DND-41 (cell line): Measurements from ENCODE around the gene ENHO.

ENCODE experiments used
- ATAC-seq: fragments of 200-7000 bp; cut with Tn5 transposase; 3 replicates; pipeline ENCODE4 v1.9.1; 2021; ENCODE audit warnings: low read depth; ENCODE audit not compliant: insufficient read depth
- DNase-seq: peaks from one replicate; pipeline ENCODE4 v3.0.0-alpha.2; 2020
- H2AFZ ChIP-seq: 2 replicates; pipeline ENCODE4 v1.6.0; 2012; ENCODE audit warnings: low read depth, low read length
- H3K27ac ChIP-seq: 2 replicates; pipeline ENCODE4 v1.5.1; 2012; ENCODE audit warnings: low read length, inconsistent platforms
- H3K27me3 ChIP-seq: fragments of 200-600 bp; sonication (generic); 2 replicates; pipeline ENCODE4 v1.6.0; 2012; ENCODE audit warnings: low read length, mild to moderate bottlenecking, inconsistent platforms; ENCODE audit not compliant: insufficient read depth, poor library complexity
- H3K36me3 ChIP-seq: 2 replicates; pipeline ENCODE4 v1.5.1; 2012; ENCODE audit warnings: low read length, inconsistent platforms; ENCODE audit not compliant: insufficient read depth
- H3K4me1 ChIP-seq: 2 replicates; pipeline ENCODE4 v1.5.1; 2012; ENCODE audit warnings: mild to moderate bottlenecking, low read length; ENCODE audit not compliant: insufficient read depth
- H3K4me2 ChIP-seq: 2 replicates; pipeline ENCODE4 v1.6.0; 2012; ENCODE audit warnings: mild to moderate bottlenecking, moderate library complexity, low read length, inconsistent platforms; ENCODE audit not compliant: insufficient read depth
- H3K4me3 ChIP-seq, 2 experiments: fragments of 200-600 bp in 1 of 2; shearing (Covaris generic) in 1 of 2; 2 replicates each; pipeline ENCODE4 v1.5.1; 2012 to 2016; ENCODE audit warnings: inconsistent platforms in 2 of 2, low read length in 2 of 2, mild to moderate bottlenecking in 2 of 2, low read depth in 1 of 2, moderate library complexity in 1 of 2
- H3K79me2 ChIP-seq: 2 replicates; pipeline ENCODE4 v1.6.0; 2012; ENCODE audit warnings: low read length, inconsistent platforms; ENCODE audit not compliant: insufficient read depth
- H3K9ac ChIP-seq: 2 replicates; pipeline ENCODE4 v1.6.0; 2012; ENCODE audit warnings: low read depth, mild to moderate bottlenecking, inconsistent platforms, low read length, moderate library complexity
- H3K9me3 ChIP-seq: 2 replicates; pipeline ENCODE4 v1.5.1; 2012; ENCODE audit warnings: low read length, moderate library complexity, mild to moderate bottlenecking, inconsistent platforms; ENCODE audit not compliant: insufficient read depth, severe bottlenecking
- H4K20me1 ChIP-seq: 2 replicates; pipeline ENCODE4 v1.6.0; 2012; ENCODE audit warnings: low read length; ENCODE audit not compliant: insufficient read depth
- EZH2 ChIP-seq: IDR thresholded peaks from 3 replicates; pipeline ENCODE4 v1.6.1; 2012; ENCODE audit warnings: borderline replicate concordance, low read depth, mild to moderate bottlenecking, moderate library complexity, low read length, inconsistent platforms; ENCODE audit not compliant: severe bottlenecking
- TF ChIP-seq, protein P1 (sequence below): IDR thresholded peaks from 2 replicates; pipeline ENCODE4 v1.5.1; 2012; ENCODE audit warnings: borderline replicate concordance, low read length, moderate library complexity, mild to moderate bottlenecking; ENCODE audit not compliant: poor library complexity, severe bottlenecking; ENCODE audit errors: extremely low read depth

The ENHO gene

DNA sequence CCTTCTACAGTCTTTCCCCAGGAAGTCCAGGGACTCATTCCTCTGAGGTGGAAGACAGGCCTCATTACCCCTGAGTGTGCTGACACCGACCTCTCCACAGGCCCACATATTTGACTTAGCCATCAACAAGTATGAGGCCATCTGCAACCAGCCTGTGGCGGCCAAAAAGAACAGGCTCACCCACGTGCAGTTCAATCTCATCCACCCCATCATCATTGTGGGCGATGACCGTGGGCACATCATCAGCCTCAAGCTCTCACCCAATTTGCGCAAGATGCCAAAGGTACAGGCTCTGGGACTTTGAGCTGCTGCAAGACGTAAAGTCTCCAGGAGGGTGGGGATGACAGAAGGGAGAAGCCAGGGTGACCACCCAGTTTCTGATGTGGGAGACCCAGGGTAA lies 5.6 kb downstream of the ENHO start:
- H3K9me3 ChIP-seq, result no peaks in the 10 kb centered on the region
- H3K4me3 ChIP-seq, result no peak overlapping the region
- H3K4me1 ChIP-seq, result no peaks in the 10 kb centered on the region
- no peak overlapping the region for H3K27ac ChIP-seq
- H2AFZ ChIP-seq, result no peak overlapping the region
- no peak overlapping the region for H3K4me2 ChIP-seq
- no peaks in the 10 kb centered on the region for H3K79me2 ChIP-seq
- DNase-seq, result no peak
- no peak for ATAC-seq
- H3K27me3 ChIP-seq, result peaks cover 21% of the 10 kb centered on the region
- H3K9ac ChIP-seq, result no peak overlapping the region
- H4K20me1 ChIP-seq, result peaks cover 8% of the 10 kb centered on the region; the same call in 1 of the 2 replicates
- TF ChIP-seq, protein P1, sequence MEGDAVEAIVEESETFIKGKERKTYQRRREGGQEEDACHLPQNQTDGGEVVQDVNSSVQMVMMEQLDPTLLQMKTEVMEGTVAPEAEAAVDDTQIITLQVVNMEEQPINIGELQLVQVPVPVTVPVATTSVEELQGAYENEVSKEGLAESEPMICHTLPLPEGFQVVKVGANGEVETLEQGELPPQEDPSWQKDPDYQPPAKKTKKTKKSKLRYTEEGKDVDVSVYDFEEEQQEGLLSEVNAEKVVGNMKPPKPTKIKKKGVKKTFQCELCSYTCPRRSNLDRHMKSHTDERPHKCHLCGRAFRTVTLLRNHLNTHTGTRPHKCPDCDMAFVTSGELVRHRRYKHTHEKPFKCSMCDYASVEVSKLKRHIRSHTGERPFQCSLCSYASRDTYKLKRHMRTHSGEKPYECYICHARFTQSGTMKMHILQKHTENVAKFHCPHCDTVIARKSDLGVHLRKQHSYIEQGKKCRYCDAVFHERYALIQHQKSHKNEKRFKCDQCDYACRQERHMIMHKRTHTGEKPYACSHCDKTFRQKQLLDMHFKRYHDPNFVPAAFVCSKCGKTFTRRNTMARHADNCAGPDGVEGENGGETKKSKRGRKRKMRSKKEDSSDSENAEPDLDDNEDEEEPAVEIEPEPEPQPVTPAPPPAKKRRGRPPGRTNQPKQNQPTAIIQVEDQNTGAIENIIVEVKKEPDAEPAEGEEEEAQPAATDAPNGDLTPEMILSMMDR, result no peak
- TF ChIP-seq EZH2, result no peak
- H3K36me3 ChIP-seq, result no peaks in the 10 kb centered on the region

DNA sequence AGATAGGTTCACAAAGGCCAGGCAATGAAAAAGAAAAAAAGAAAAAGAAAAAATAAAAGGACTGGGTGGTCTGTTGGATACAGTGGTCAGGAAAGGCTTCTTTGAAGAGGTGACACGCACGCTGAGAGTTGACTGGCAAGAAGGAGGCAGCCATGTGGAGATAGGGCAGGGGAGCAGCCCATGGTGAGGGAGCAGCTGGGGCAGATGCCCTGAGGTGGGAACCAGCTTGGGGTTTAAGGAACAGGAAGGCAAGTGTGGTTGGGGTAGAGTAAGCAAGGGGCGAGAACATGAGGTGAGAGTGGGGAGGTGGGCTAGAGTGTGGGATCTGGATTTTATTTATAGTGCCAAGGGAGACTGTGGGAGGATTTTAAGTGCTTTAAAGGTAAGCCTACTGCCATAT lies 6.8 kb downstream of the ENHO start:
- Histone ChIP-seq H3K4me1 (no peaks in the 10 kb centered on the region), H3K4me2 (no peak overlapping the region), H2AFZ (no peak overlapping the region), H3K9me3 (no peaks in the 10 kb centered on the region), H3K9ac (no peak overlapping the region), H3K27ac (no peak overlapping the region), H3K36me3 (no peaks in the 10 kb centered on the region), H3K27me3 (peaks cover 9% of the 10 kb centered on the region), H3K4me3 (no peak overlapping the region), H4K20me1 (no peaks in the 10 kb centered on the region), H3K79me2 (no peaks in the 10 kb centered on the region)
- ATAC-seq (no peak), DNase-seq (no peak)
- no peak for TF ChIP-seq EZH2
- TF ChIP-seq, protein P1, result no peak

DNA sequence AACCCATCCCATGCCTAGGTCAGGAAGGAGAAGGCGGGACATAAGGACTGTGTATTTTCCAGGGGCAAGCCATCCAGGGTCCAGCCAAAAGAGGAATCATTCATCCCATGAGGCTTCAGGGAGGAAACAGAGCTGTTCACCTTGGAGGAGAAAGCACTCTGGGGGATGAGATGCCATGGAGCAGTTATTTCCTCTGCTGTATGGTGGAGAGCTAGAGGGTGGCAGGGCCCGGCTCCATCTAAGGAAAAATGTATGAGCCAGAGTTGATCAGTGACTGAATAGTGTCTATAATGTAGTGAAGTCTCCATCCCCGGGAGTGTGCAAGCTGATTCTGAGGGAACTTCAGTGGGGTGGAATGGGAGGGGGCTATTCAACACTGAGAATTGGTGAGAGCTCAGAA lies 8.0 kb downstream of the ENHO start:
- Histone ChIP-seq H4K20me1 (no peaks in the 10 kb centered on the region), H3K79me2 (no peaks in the 10 kb centered on the region), H2AFZ (no peak overlapping the region), H3K36me3 (no peaks in the 10 kb centered on the region), H3K4me2 (no peak overlapping the region), H3K27ac (no peak overlapping the region), H3K9me3 (no peaks in the 10 kb centered on the region), H3K4me1 (no peaks in the 10 kb centered on the region), H3K27me3 (peaks cover 6% of the 10 kb centered on the region), H3K9ac (no peak overlapping the region), H3K4me3 (no peak overlapping the region)
- TF ChIP-seq EZH2, result no peak
- TF ChIP-seq, protein P1, result no peak
- ATAC-seq (no peak), DNase-seq (no peak)

DNA sequence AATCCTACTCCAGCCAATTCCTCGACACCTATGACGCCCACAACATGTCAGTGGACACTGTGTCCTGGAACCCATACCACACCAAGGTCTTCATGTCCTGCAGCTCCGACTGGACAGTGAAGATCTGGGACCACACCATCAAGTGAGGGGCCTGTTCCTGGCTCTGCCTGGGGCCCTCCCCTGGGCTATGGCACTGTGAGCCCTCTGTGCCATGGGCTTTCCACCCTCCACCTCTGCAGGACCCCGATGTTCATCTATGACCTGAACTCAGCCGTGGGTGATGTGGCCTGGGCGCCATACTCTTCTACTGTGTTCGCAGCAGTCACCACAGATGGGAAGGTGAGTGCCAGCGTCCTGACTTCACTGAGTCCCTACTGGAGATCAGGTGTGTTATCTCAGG lies 8.4 kb downstream of the ENHO start:
- Histone ChIP-seq H3K27me3 (peaks cover 6% of the 10 kb centered on the region), H3K9me3 (no peaks in the 10 kb centered on the region), H3K4me3 (no peak overlapping the region), H3K79me2 (no peaks in the 10 kb centered on the region), H3K27ac (no peak overlapping the region), H3K36me3 (no peaks in the 10 kb centered on the region), H4K20me1 (no peaks in the 10 kb centered on the region), H3K9ac (no peak overlapping the region), H3K4me1 (no peaks in the 10 kb centered on the region), H2AFZ (no peak overlapping the region), H3K4me2 (no peak overlapping the region)
- ATAC-seq (no peak), DNase-seq (no peak)
- no peak for TF ChIP-seq EZH2
- TF ChIP-seq, protein P1, result no peak
